GM12878 (cell line): ENCODE results near the gene CACNA2D3.

ENCODE experiments used
- EP300 ChIP-seq, 2 experiments: fragments of 150-350 bp in 1 of 2; IDR thresholded peaks; 2 replicates each; pipeline ENCODE4 v1.6.1; 2011 to 2012; ENCODE audit warnings: low read depth in 2 of 2, low read length in 2 of 2, borderline replicate concordance in 1 of 2, improper control_type of control experiment in 1 of 2, inconsistent platforms in 1 of 2; ENCODE audit not compliant: control insufficient read depth in 1 of 2
- FOXM1 ChIP-seq: IDR thresholded peaks from 2 replicates; pipeline ENCODE4 v1.6.1; 2012; ENCODE audit warnings: low read depth, mild to moderate bottlenecking, inconsistent platforms, low read length, moderate library complexity
- GABPA ChIP-seq: IDR thresholded peaks from 2 replicates; pipeline ENCODE4 v1.6.1; 2014; ENCODE audit warnings: antibody characterized with exemption, low read depth, mild to moderate bottlenecking, inconsistent platforms
- MYB ChIP-seq: fragments of 150-350 bp; IDR thresholded peaks from 2 replicates; pipeline ENCODE4 v1.6.1; 2014; ENCODE audit warnings: mild to moderate bottlenecking, low read depth, low read length, borderline replicate concordance
- PRDM15 ChIP-seq: fragments of 450-650 bp; formaldehyde crosslinking; IDR thresholded peaks from 2 replicates; pipeline ENCODE4 v1.4.0; 2020; ENCODE audit warnings: mild to moderate bottlenecking, moderate library complexity
- RFX5 ChIP-seq: IDR thresholded peaks from 2 replicates; pipeline ENCODE4 v1.6.1; 2011; ENCODE audit warnings: low read depth, low read length, improper control_type of control experiment

GRCh38 chr3:54341811-54342210, 219.5 kb downstream of the CACNA2D3 start:
- no peak for TF ChIP-seq PRDM15 (CRISPR knock-in tag)
- TF ChIP-seq RFX5: no peak
- TF ChIP-seq FOXM1: no peak
- TF ChIP-seq GABPA: no peak
- no peak for TF ChIP-seq MYB
- TF ChIP-seq EP300 (IDR thresholded peaks at IDR 0.05; ENCODE audit: borderline replicate concordance in 1 of 2, control insufficient read depth in 1 of 2, low read depth in 2 of 2, low read length in 2 of 2): no peak
